ENCODE measurements around the gene ZNF512B.

Gene ZNF512B

GRCh38 chr20:63953764-63954429, 15.8 kb downstream of the ZNF512B start:
- no peak for TF ChIP-seq CTCF (IDR thresholded peaks at IDR 0.05; ENCODE audit: control insufficient read depth, insufficient read depth, low read depth, low read length, missing control alignments)
- no peak for DNase-seq (ENCODE audit: low read depth)
- H3K4me3 ChIP-seq (ENCODE audit: control insufficient read depth, low read depth, low read length): no peak overlapping the region

- no peak for TF ChIP-seq CTCF (IDR thresholded peaks at IDR 0.05; ENCODE audit: control insufficient read depth, insufficient read depth, low read depth, low read length, missing control alignments)
- no peak for DNase-seq (ENCODE audit: low read depth)
- H3K4me3 ChIP-seq (ENCODE audit: control insufficient read depth, low read depth, low read length): no peak overlapping the region
Observed at GRCh38 chr20:63952769-63953168, 17.0 kb downstream of the ZNF512B start.

GRCh38 chr20:63952210-63952535, 17.6 kb downstream of the ZNF512B start:
- no peak overlapping the region for H3K4me3 ChIP-seq (ENCODE audit: control insufficient read depth, low read depth, low read length)
- TF ChIP-seq CTCF (IDR thresholded peaks at IDR 0.05; ENCODE audit: control insufficient read depth, insufficient read depth, low read depth, low read length, missing control alignments): no peak
- no peak for DNase-seq (ENCODE audit: low read depth)

GRCh38 chr20:63951398-63952209, 18.1 kb downstream of the ZNF512B start:
- no peak for DNase-seq (ENCODE audit: low read depth)
- no peak overlapping the region for H3K4me3 ChIP-seq (ENCODE audit: control insufficient read depth, low read depth, low read length)
- no peak for TF ChIP-seq CTCF (IDR thresholded peaks at IDR 0.05; ENCODE audit: control insufficient read depth, insufficient read depth, low read depth, low read length, missing control alignments)

GRCh38 chr20:63950701-63951397, 18.9 kb downstream of the ZNF512B start:
- H3K4me3 ChIP-seq (ENCODE audit: control insufficient read depth, low read depth, low read length): no peak overlapping the region
- DNase-seq (ENCODE audit: low read depth): no peak
- no peak for TF ChIP-seq CTCF (IDR thresholded peaks at IDR 0.05; ENCODE audit: control insufficient read depth, insufficient read depth, low read depth, low read length, missing control alignments)

GRCh38 chr20:63947638-63948456, 21.9 kb downstream of the ZNF512B start:
- no peak overlapping the region for H3K4me3 ChIP-seq (ENCODE audit: control insufficient read depth, low read depth, low read length)
- TF ChIP-seq CTCF (IDR thresholded peaks at IDR 0.05; ENCODE audit: control insufficient read depth, insufficient read depth, low read depth, low read length, missing control alignments): no peak
- DNase-seq (ENCODE audit: low read depth): no peak

Measured in AG09309 (cell line).